ENCODE results near the gene AKT2.
"Not testable (repeated sequence)": the region's sequence is repeated elsewhere in the genome, so short reads cannot be mapped to it uniquely, and the experiment has no call there.

AKT2 gene

DNA sequence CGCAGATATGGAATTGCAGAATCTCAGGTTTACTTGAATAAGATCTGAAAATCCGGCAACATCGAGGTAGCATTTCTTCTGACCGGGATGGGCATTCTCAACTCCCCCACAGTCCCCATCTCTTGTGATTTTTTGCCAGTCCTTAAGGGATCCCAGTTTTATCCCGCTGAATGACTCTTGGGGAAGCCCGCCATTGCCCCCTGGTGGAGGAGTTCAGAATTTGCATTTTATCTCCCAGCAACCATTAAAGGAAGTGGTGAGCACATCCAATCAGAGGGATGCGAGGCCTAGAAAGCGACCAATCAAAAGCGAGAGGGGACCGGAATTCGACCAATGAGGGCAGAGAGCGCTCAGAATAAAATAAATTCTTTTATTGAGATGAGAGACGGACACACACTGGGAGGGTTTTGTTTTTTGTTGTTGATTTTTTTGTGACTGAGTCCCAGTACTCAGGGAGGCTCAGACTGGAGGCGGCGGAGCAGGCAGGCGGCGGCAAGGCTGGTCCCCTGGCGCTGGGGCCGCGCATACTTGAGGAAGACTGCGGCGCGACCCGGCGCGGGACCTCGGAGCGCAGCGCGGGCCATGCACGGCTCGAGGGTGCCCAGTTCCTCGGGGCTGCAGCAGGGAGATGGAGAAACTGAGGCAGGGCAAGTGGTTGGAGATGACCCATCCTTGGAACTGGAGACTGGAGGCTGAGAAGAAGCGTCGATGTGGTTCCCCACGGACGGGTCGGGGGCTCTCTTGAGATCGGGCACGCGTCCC is 63.1 kb downstream of the AKT2 start:
- Mint-ChIP-seq H3K36me3 (ENCODE audit: low read depth) (no peaks in the 10 kb centered on the region), H3K27ac (peak overlapping the region; percentile 62), H3K9me3 (peaks cover 3% of the 10 kb centered on the region), H3K4me3 (no peak overlapping the region), H3K4me1 (ENCODE audit: low read depth) (peaks cover 31% of the 10 kb centered on the region), H3K27me3 (peaks cover 85% of the 10 kb centered on the region)
- DNase-seq: peak; percentile 78

GRCh38 chr19:40220674-40221073 is 64.5 kb downstream of the AKT2 start:
- no peak overlapping the region for H3K4me3 Mint-ChIP-seq
- H3K36me3 Mint-ChIP-seq (ENCODE audit: low read depth): no peaks in the 10 kb centered on the region
- H3K9me3 Mint-ChIP-seq: peaks cover 3% of the 10 kb centered on the region
- H3K27ac Mint-ChIP-seq: no peak overlapping the region
- peaks cover 88% of the 10 kb centered on the region for H3K27me3 Mint-ChIP-seq
- peaks cover 26% of the 10 kb centered on the region for H3K4me1 Mint-ChIP-seq (ENCODE audit: low read depth)
- DNase-seq: no peak

DNA sequence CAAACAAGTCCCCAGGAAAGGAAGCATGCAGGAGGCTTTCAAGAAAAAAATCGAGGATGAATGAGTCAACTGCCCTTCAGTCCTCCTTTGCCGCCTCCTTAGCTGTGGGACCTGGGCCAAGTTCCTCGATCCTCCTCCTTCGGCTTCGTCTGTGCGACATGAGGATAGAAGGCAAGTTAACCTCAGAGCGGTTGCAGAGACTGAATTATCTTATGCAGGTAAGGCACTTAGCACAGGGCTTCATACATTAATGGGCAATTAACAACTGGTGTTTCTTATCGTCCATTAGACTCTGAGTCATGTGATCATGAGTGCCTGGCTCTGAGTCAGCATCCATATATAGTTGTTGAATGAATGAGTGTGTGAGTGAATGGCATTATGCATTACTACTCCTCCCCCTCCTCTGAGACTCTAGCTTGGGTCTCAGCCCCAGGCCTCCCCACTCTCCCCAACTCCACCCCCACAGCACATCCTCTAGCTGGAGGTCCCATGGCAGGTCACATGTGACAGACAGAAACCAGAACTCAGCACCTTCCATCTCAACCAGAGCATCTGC is 65.3 kb downstream of the AKT2 start:
- Mint-ChIP-seq H3K4me1 (ENCODE audit: low read depth) (peaks cover 22% of the 10 kb centered on the region), H3K4me3 (no peak overlapping the region), H3K27ac (no peak overlapping the region), H3K36me3 (ENCODE audit: low read depth) (no peaks in the 10 kb centered on the region), H3K27me3 (peaks cover 80% of the 10 kb centered on the region), H3K9me3 (peaks cover 3% of the 10 kb centered on the region)
- DNase-seq: no peak

DNA sequence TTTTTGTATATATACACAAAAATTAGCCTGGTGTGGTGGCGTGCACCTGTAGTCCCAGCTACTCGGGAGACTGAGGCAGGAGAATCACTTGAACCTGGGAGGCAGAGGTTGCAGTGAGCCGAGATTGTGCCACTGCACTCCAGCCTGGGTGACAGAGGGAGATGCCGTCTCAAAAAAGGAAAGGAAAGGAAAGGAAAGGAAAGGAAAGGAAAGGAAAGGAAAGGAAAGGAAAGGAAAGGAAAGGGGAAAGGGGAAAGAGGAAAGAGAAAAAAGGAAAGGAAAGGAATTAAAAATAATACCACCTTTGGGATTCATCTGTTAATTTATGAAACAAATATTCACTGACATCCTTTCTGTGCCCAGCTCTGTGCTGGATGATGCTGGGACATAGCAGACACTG is 66.1 kb downstream of the AKT2 start:
- H3K27me3 Mint-ChIP-seq: peaks cover 72% of the 10 kb centered on the region
- H3K4me1 Mint-ChIP-seq (ENCODE audit: low read depth): peaks cover 22% of the 10 kb centered on the region
- not testable (repeated sequence) for H3K9me3 Mint-ChIP-seq; H3K27ac Mint-ChIP-seq; DNase-seq; H3K4me3 Mint-ChIP-seq; H3K36me3 Mint-ChIP-seq (ENCODE audit: low read depth)

GRCh38 chr19:40217934-40218890 is 66.9 kb downstream of the AKT2 start, which contains the start of gene TTC9B:
TSS of gene TTC9B (minus strand) at chr19:40218384. CDS start at chr19:40218381, 3 bp downstream.
- DNase-seq: peak; percentile 68
- H3K36me3 Mint-ChIP-seq (ENCODE audit: low read depth): peaks cover 2% of the 10 kb centered on the region
- H3K4me3 Mint-ChIP-seq: no peak within 1 kb of the TSS
- peaks cover 3% of the 10 kb centered on the region for H3K9me3 Mint-ChIP-seq
- peaks cover 19% of the 10 kb centered on the region for H3K4me1 Mint-ChIP-seq (ENCODE audit: low read depth)
- H3K27ac Mint-ChIP-seq: no peak within 1 kb of the TSS
- peaks cover 64% of the 10 kb centered on the region for H3K27me3 Mint-ChIP-seq

- H3K27ac Mint-ChIP-seq: no peak overlapping the region
- peaks cover 57% of the 10 kb centered on the region for H3K27me3 Mint-ChIP-seq
- no peak for DNase-seq
- H3K4me3 Mint-ChIP-seq: no peak overlapping the region
- peaks cover 3% of the 10 kb centered on the region for H3K9me3 Mint-ChIP-seq
- H3K4me1 Mint-ChIP-seq (ENCODE audit: low read depth): peaks cover 19% of the 10 kb centered on the region
- peaks cover 7% of the 10 kb centered on the region for H3K36me3 Mint-ChIP-seq (ENCODE audit: low read depth)
These were observed 67.9 kb downstream of the AKT2 start for GRCh38 chr19:40217027-40217810.

DNA sequence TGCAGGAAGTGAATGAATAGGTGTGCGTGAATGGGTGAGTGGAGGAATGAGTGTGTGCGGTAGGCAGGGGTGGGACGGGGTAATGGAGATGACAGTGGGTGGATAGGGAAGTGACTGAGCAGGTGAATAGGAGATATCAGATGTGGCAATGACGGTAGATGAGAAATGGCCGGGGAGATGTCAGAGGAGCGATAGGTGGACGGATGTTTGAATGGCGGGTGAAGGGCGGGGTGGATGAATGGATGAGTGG is 68.4 kb downstream of the AKT2 start:
- peaks cover 52% of the 10 kb centered on the region for H3K27me3 Mint-ChIP-seq
- H3K9me3 Mint-ChIP-seq: no peaks in the 10 kb centered on the region
- H3K4me3 Mint-ChIP-seq: no peak overlapping the region
- no peak for DNase-seq
- no peak overlapping the region for H3K27ac Mint-ChIP-seq
- peaks cover 11% of the 10 kb centered on the region for H3K36me3 Mint-ChIP-seq (ENCODE audit: low read depth)
- H3K4me1 Mint-ChIP-seq (ENCODE audit: low read depth): peaks cover 16% of the 10 kb centered on the region

GRCh38 chr19:40216013-40216776 is 69.0 kb downstream of the AKT2 start:
- Mint-ChIP-seq H3K36me3 (ENCODE audit: low read depth) (peaks cover 16% of the 10 kb centered on the region), H3K4me3 (no peak overlapping the region), H3K27me3 (peaks cover 47% of the 10 kb centered on the region), H3K27ac (no peak overlapping the region), H3K9me3 (no peaks in the 10 kb centered on the region), H3K4me1 (ENCODE audit: low read depth) (peaks cover 16% of the 10 kb centered on the region)
- no peak for DNase-seq

DNA sequence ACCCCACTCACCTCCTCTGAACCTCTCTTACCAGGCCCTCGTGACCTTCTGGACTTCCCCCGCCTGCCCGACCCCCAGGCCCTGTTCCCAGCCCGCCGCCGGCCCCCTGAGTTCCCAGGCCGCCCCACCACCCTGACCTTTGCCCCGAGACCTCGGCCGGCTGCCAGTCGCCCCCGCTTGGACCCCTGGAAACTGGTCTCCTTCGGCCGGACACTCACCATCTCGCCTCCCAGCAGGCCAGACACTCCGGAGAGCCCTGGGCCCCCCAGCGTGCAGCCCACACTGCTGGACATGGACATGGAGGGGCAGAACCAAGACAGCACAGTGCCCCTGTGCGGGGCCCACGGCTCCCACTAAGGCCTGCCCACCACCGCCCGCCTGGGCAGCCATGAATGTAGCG is 70.2 kb downstream of the AKT2 start:
- no peak for DNase-seq
- Mint-ChIP-seq H3K36me3 (ENCODE audit: low read depth) (peaks cover 29% of the 10 kb centered on the region), H3K4me1 (ENCODE audit: low read depth) (peaks cover 12% of the 10 kb centered on the region), H3K27me3 (peaks cover 38% of the 10 kb centered on the region), H3K27ac (no peak overlapping the region), H3K4me3 (no peak overlapping the region), H3K9me3 (no peaks in the 10 kb centered on the region)

GRCh38 chr19:40213882-40214570 is 71.1 kb downstream of the AKT2 start:
- peaks cover 9% of the 10 kb centered on the region for H3K4me1 Mint-ChIP-seq (ENCODE audit: low read depth)
- peaks cover 35% of the 10 kb centered on the region for H3K36me3 Mint-ChIP-seq (ENCODE audit: low read depth)
- peaks cover 29% of the 10 kb centered on the region for H3K27me3 Mint-ChIP-seq
- H3K27ac Mint-ChIP-seq: no peak overlapping the region
- H3K9me3 Mint-ChIP-seq: no peaks in the 10 kb centered on the region
- no peak for DNase-seq
- no peak overlapping the region for H3K4me3 Mint-ChIP-seq

DNA sequence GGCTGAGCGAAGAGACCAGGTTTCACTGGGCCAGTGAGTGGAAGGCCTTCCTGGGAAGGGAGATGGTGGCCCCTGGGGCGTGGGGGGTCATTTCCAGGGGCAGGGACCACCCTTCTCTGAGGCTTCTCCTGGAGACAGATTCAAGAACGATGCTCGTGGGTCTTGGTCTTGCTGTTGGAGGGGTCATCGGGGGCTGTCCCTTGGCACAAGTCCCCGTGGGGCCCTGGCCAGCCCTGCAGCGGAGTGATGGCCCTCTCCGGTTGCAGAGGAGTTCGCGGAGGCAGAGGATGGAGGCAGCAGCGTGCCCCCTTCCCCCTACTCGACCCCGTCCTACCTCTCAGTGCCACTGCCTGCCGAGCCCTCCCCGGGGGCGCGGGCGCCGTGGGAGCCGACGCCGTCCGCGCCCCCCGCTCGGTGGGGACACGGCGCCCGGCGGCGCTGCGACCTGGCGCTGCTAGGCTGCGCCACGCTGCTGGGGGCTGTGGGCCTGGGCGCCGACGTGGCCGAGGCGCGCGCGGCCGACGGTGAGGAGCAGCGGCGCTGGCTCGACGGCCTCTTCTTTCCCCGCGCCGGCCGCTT is 71.8 kb downstream of the AKT2 start:
- Mint-ChIP-seq H3K4me1 (ENCODE audit: low read depth) (peaks cover 8% of the 10 kb centered on the region), H3K9me3 (no peaks in the 10 kb centered on the region), H3K27ac (no peak overlapping the region), H3K36me3 (ENCODE audit: low read depth) (peaks cover 40% of the 10 kb centered on the region), H3K27me3 (peaks cover 22% of the 10 kb centered on the region), H3K4me3 (no peak overlapping the region)
- DNase-seq: no peak

- no peaks in the 10 kb centered on the region for H3K4me1 Mint-ChIP-seq (ENCODE audit: low read depth)
- H3K27ac Mint-ChIP-seq: no peak overlapping the region
- no peak for DNase-seq
- no peak overlapping the region for H3K4me3 Mint-ChIP-seq
- H3K27me3 Mint-ChIP-seq: peaks cover 3% of the 10 kb centered on the region
- H3K36me3 Mint-ChIP-seq (ENCODE audit: low read depth): peaks cover 47% of the 10 kb centered on the region
- H3K9me3 Mint-ChIP-seq: no peaks in the 10 kb centered on the region
These were observed 74.3 kb downstream of the AKT2 start for GRCh38 chr19:40210889-40211288.

DNA sequence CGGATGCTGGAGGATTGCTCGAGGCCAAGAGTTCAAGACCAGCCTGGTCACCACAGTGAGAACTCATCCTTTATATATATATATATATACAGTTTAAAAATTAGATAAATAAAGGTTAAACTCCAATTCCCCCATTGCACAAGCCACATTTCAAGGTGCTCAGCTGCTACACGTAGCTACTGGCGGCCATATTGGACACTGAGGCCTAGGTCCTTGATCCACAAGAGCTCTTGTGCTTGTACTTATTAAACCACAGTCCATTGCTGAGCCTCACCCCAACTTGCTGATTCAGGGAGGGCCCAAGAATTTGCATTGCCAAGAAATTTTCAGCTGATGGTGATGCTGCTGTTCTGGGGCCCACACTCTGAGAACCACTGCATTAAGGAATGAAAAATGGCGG is 76.5 kb downstream of the AKT2 start:
- Mint-ChIP-seq H3K4me3 (no peak overlapping the region), H3K27me3 (no peaks in the 10 kb centered on the region), H3K27ac (no peak overlapping the region), H3K9me3 (no peaks in the 10 kb centered on the region), H3K36me3 (ENCODE audit: low read depth) (peaks cover 60% of the 10 kb centered on the region), H3K4me1 (ENCODE audit: low read depth) (no peaks in the 10 kb centered on the region)
- no peak for DNase-seq
